Astrocyte of the spinal cord (primary cell): ENCODE data around the gene MAGI2.

Experiments
- DNase-seq: peaks from one replicate; pipeline ENCODE4 v3.0.0; 2011; ENCODE audit warnings: low read depth, low spot score
- H3K4me3 ChIP-seq: 2 replicates; pipeline ENCODE4 v1.5.1; 2011; ENCODE audit warnings: low read depth, mild to moderate bottlenecking, low read length, moderate library complexity
- in situ Hi-C: cut with HindIII; loops from 2 replicates; pipeline ENCODE4 v1.10.0; 2017; ENCODE audit warnings: low sequenced_read_pairs
- TF ChIP-seq, protein P1 (sequence below): IDR thresholded peaks from 2 replicates; pipeline ENCODE4 v1.5.1; 2012; ENCODE audit warnings: low read depth, mild to moderate bottlenecking, low read length, inconsistent platforms

MAGI2 gene

DNA sequence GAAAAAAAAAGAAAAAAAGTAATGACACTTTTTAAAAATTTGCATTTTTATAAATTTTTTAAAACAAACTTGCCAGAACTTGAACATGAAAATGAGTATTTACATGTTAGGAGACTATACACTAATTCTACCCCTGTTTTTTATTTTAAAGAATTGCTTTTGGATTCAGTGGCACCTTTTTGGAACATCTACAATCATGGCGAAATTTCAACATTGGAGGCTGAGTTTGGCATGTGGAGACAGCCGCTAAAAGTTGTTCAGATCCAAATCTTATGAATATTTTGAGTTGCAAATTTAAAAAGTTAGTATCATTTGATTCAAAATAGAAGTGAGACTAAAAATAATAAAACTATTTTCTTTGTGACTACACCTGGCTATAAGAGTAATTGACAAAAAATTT, 804.2 kb downstream of the MAGI2 start:
- H3K4me3 ChIP-seq, result no peak overlapping the region
- in situ Hi-C loops, result no loop called here
- no peak for DNase-seq
- TF ChIP-seq, protein P1, sequence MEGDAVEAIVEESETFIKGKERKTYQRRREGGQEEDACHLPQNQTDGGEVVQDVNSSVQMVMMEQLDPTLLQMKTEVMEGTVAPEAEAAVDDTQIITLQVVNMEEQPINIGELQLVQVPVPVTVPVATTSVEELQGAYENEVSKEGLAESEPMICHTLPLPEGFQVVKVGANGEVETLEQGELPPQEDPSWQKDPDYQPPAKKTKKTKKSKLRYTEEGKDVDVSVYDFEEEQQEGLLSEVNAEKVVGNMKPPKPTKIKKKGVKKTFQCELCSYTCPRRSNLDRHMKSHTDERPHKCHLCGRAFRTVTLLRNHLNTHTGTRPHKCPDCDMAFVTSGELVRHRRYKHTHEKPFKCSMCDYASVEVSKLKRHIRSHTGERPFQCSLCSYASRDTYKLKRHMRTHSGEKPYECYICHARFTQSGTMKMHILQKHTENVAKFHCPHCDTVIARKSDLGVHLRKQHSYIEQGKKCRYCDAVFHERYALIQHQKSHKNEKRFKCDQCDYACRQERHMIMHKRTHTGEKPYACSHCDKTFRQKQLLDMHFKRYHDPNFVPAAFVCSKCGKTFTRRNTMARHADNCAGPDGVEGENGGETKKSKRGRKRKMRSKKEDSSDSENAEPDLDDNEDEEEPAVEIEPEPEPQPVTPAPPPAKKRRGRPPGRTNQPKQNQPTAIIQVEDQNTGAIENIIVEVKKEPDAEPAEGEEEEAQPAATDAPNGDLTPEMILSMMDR, result no peak

DNA sequence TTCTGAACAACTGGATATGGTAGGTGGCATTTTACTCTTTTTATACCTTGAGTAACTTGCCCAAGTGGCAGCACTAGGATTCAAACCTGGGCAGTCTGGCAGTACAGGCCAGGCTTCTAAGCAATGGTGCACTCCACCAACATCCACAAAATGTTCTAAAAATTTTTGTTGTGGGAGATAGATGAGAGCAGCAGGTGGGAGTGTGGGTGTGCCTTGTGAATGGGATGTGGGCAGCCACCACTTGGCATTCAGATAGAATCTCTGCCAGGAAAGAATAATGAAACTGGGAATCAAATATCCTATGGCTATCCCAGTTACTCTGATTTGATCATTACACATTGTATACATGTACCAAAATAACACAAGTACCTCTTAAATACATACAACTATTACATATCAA, 810.7 kb downstream of the MAGI2 start:
- TF ChIP-seq, protein P1, result no peak

DNA sequence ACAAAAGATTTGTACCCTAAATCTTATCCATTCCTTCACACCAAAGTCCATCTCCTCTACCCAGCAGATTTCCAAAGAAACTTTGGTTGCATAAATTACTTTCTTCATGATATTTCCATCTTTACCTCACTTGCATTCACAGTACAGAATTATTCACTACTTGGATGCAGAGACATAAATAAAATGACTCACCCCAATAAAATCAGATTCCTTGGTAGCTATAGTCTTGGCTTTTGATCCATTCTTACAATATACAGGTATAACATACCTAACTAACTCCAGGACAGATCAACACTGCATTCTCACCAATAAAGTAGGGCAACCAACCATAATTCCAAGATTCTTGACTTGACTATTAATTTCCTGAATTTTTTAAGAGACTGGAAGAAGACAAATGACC, 815.1 kb downstream of the MAGI2 start:
- TF ChIP-seq, protein P1, result no peak
- no peak for DNase-seq
- H3K4me3 ChIP-seq, result no peak overlapping the region
- in situ Hi-C loops, result no loop called here

More for the DNA sequence above, 810.7 kb downstream of the MAGI2 start:
- no peak overlapping the region for H3K4me3 ChIP-seq
- in situ Hi-C loops, result no loop called here
- no peak for DNase-seq

DNA sequence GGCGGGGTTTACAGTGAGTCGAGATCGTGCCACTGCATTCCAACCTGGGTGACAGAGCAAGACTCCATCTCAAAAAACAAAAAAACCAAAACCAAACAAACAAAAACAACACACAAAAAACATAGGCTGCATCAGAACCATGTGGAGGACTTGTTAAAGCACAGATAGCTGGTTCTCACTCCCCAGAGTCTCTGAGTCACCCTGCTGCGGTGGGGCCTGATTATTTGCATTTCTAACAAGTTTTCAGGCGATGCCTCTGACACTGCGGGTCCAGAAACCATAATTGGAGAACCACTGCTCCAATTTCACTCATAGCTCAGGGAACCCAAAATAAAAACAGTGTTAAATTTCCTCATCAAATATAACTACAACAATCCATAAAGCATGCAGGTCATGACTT, 816.7 kb downstream of the MAGI2 start:
- no peak overlapping the region for H3K4me3 ChIP-seq
- TF ChIP-seq, protein P1, result no peak
- in situ Hi-C loops, result no loop called here
- no peak for DNase-seq

DNA sequence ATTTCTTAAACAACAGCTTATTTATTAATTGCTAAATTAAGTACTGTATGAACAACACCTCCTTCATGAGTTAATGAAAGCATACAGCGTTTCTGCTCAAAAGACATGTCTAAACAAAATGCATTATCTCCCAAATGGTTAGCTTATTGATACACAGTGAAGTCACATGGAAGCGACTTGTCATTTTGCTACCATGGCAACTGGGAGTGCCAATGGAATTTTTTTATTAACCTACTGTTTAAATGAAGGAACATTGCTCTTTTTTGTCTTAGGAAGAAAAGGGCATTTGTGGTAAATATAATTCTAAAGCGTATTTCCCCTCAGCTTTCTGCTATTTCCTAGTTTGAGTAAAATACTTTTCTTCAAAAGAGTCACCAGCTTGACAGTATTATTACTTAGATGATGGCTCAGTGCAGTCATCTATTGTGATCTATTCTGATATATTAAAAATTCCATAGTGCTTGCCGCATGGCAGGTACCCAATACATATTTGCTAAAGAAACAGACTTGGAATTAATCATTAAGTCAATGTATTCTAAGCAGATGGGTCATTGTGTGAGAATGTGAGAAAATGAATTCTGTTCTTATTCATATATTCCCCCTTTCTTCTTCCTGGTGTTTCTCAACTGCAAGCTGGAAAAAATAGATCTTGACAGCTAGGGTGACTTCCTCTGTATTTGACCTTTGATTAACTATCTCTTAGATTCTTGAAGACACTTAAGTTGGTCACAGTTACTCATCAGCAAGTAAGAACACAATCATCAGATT, 818.3 kb downstream of the MAGI2 start:
- TF ChIP-seq, protein P1, result no peak
- no peak for DNase-seq
- H3K4me3 ChIP-seq, result no peak overlapping the region
- in situ Hi-C loops, result no loop called here

DNA sequence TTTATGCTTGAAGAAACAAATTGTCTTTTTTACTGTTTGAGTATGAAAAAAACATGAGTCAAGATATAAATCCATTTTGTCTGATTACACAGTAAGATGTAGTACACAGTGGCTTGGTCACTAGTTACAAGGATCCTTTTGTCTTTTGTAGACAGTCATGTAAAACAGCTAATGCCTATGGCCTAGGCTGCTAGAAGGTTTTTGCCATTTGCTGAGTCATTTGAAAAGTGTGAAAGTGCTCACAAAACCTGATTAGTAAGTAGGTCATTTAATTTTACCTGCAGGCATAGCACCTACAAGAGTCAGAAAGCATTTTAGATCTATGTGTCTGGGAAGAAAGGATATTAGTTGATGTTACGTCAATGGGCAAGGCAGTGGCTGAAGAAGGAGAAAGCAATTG, 819.4 kb downstream of the MAGI2 start:
- H3K4me3 ChIP-seq, result no peak overlapping the region
- no peak for DNase-seq
- TF ChIP-seq, protein P1, result no peak
- in situ Hi-C loops, result no loop called here
